H9 (cell line): Measurements from ENCODE around the gene TSPAN18. TPM values are rescaled to one million over a fixed set of nuclear protein-coding genes. Genes with fewer than 3 reads are reported as not detected.

Experiments used
- DNase-seq: peaks from one replicate; pipeline ENCODE4 v3.0.0-alpha.2; 2017
- H2AFZ ChIP-seq: one replicate; pipeline ENCODE4 v1.6.1; 2013; ENCODE audit warnings: mild to moderate bottlenecking, low read length, control low read depth, moderate library complexity
- H2AK5ac ChIP-seq: 2 replicates; pipeline ENCODE4 v1.6.1; 2013; ENCODE audit warnings: low read length, control low read depth, mixed read lengths; ENCODE audit not compliant: insufficient read length
- H2BK120ac ChIP-seq: one replicate; pipeline ENCODE4 v1.6.1; 2013; ENCODE audit warnings: low read depth, mild to moderate bottlenecking, low read length, control low read depth, inconsistent platforms; ENCODE audit not compliant: poor library complexity, severe bottlenecking
- H2BK12ac ChIP-seq: 2 replicates; pipeline ENCODE4 v1.6.1; 2013; ENCODE audit warnings: low read length, control low read depth, mixed read lengths, low read depth; ENCODE audit not compliant: insufficient read length
- H2BK15ac ChIP-seq: 2 replicates; pipeline ENCODE4 v1.6.1; 2013; ENCODE audit warnings: low read depth, low read length, control low read depth
- H2BK20ac ChIP-seq: one replicate; pipeline ENCODE4 v1.6.1; 2013; ENCODE audit warnings: low read depth, mild to moderate bottlenecking, low read length, control low read depth, inconsistent platforms; ENCODE audit not compliant: poor library complexity, severe bottlenecking
- H2BK5ac ChIP-seq: 2 replicates; pipeline ENCODE4 v1.6.1; 2013; ENCODE audit warnings: low read length, control low read depth, mixed read lengths; ENCODE audit not compliant: insufficient read length
- H3K14ac ChIP-seq: 2 replicates; pipeline ENCODE4 v1.6.1; 2013; ENCODE audit warnings: low read length, control low read depth; ENCODE audit not compliant: insufficient read depth
- H3K18ac ChIP-seq: 2 replicates; pipeline ENCODE4 v1.6.1; 2013; ENCODE audit warnings: low read depth, mild to moderate bottlenecking, mixed read lengths, low read length, control low read depth; ENCODE audit not compliant: insufficient read length
- H3K23ac ChIP-seq: 2 replicates; pipeline ENCODE4 v1.6.1; 2013; ENCODE audit warnings: low read length, control low read depth, mixed read lengths, low read depth; ENCODE audit not compliant: insufficient read length
- H3K23me2 ChIP-seq: 2 replicates; pipeline ENCODE4 v1.6.1; 2013; ENCODE audit warnings: low read depth, mild to moderate bottlenecking, mixed read lengths, low read length, control low read depth; ENCODE audit not compliant: insufficient read length, poor library complexity, severe bottlenecking
- H3K27ac ChIP-seq: 2 replicates; pipeline ENCODE4 v1.5.1; 2013; ENCODE audit warnings: low read length, control low read depth, mixed read lengths, low read depth; ENCODE audit not compliant: insufficient read length
- H3K27me3 ChIP-seq: 2 replicates; pipeline ENCODE4 v1.6.1; 2013; ENCODE audit warnings: low read length, control low read depth, inconsistent platforms; ENCODE audit not compliant: insufficient read depth
- H3K4ac ChIP-seq: 2 replicates; pipeline ENCODE4 v1.6.1; 2013; ENCODE audit warnings: low read depth, mild to moderate bottlenecking, control low read depth, inconsistent platforms, low read length, moderate library complexity
- H3K4me1 ChIP-seq: 2 replicates; pipeline ENCODE4 v1.6.1; 2013; ENCODE audit warnings: low read length, control low read depth, inconsistent platforms; ENCODE audit not compliant: insufficient read depth
- H3K4me2 ChIP-seq: 2 replicates; pipeline ENCODE4 v1.6.1; 2013; ENCODE audit warnings: low read length, control low read depth, mixed read lengths; ENCODE audit not compliant: insufficient read length, insufficient read depth
- H3K56ac ChIP-seq: 2 replicates; pipeline ENCODE4 v1.6.1; 2013; ENCODE audit warnings: low read depth, mild to moderate bottlenecking, mixed read lengths, low read length, control low read depth; ENCODE audit not compliant: insufficient read length
- H3K79me1 ChIP-seq: 2 replicates; pipeline ENCODE4 v1.6.1; 2013; ENCODE audit warnings: low read depth, mild to moderate bottlenecking, moderate library complexity, low read length, control low read depth, inconsistent platforms; ENCODE audit not compliant: insufficient read depth, poor library complexity, severe bottlenecking
- H3K79me2 ChIP-seq: 2 replicates; pipeline ENCODE4 v1.6.1; 2013; ENCODE audit warnings: low read length, control low read depth, inconsistent platforms; ENCODE audit not compliant: insufficient read depth
- H3K9ac ChIP-seq: 2 replicates; pipeline ENCODE4 v1.6.1; 2013; ENCODE audit warnings: low read length, control low read depth, mixed read lengths; ENCODE audit not compliant: insufficient read length; ENCODE audit errors: extremely low read depth
- H3K9me3 ChIP-seq: one replicate; pipeline ENCODE4 v1.6.1; 2013; ENCODE audit warnings: low read depth, low read length, inconsistent platforms; ENCODE audit not compliant: control insufficient read depth
- H3T11ph ChIP-seq: one replicate; pipeline ENCODE4 v1.6.1; 2013; ENCODE audit warnings: mild to moderate bottlenecking, low read length, control low read depth, inconsistent platforms
- H4K20me1 ChIP-seq: one replicate; pipeline ENCODE4 v1.6.1; 2013; ENCODE audit not compliant: control insufficient read depth, insufficient read length, insufficient read depth
- H4K5ac ChIP-seq: 2 replicates; pipeline ENCODE4 v1.6.1; 2013; ENCODE audit warnings: low read depth, mild to moderate bottlenecking, mixed read lengths, low read length, control low read depth; ENCODE audit not compliant: insufficient read length
- H4K8ac ChIP-seq: replicated peaks from 2 replicates; pipeline ENCODE4 v1.6.1; 2013; ENCODE audit warnings: low read length, control low read depth, mixed read lengths, low read depth; ENCODE audit not compliant: insufficient read length
- H4K91ac ChIP-seq: 2 replicates; pipeline ENCODE4 v1.6.1; 2013; ENCODE audit warnings: low read depth, mild to moderate bottlenecking, moderate library complexity, mixed read lengths, low read length, control low read depth; ENCODE audit not compliant: insufficient read length
- H3K27ac Mint-ChIP-seq, 3 experiments: 2 replicates in 2 of 3; 3 replicates in 1 of 3; pipeline ENCODE4 v1.8.0; 2020 to 2021; ENCODE audit warnings: mixed read lengths in 3 of 3, mild to moderate bottlenecking in 1 of 3, moderate library complexity in 1 of 3
- H3K27me3 Mint-ChIP-seq: 2 replicates; pipeline ENCODE4 v1.8.0; 2021; ENCODE audit warnings: low read depth, mild to moderate bottlenecking, moderate library complexity, mixed read lengths
- H3K36me3 Mint-ChIP-seq, 3 experiments: 2 replicates in 2 of 3; 3 replicates in 1 of 3; pipeline ENCODE4 v1.8.0; 2020 to 2021; ENCODE audit warnings: low read depth in 3 of 3, mixed read lengths in 3 of 3; ENCODE audit not compliant: insufficient read depth in 1 of 3
- H3K4me1 Mint-ChIP-seq, 2 experiments: 2 replicates each; pipeline ENCODE4 v1.8.0; 2020; ENCODE audit warnings: mixed read lengths in 2 of 2
- H3K4me3 Mint-ChIP-seq, 2 experiments: 2 replicates in 1 of 2; 3 replicates in 1 of 2; pipeline ENCODE4 v1.8.0; 2020 to 2021; ENCODE audit warnings: mild to moderate bottlenecking in 2 of 2, mixed read lengths in 2 of 2, moderate library complexity in 1 of 2
- H3K9me3 Mint-ChIP-seq, 2 experiments: 2 replicates in 1 of 2; 3 replicates in 1 of 2; pipeline ENCODE4 v1.8.0; 2020; ENCODE audit warnings: mild to moderate bottlenecking in 2 of 2, mixed read lengths in 2 of 2, moderate library complexity in 1 of 2
- CTCF ChIP-seq: fragments of 200-600 bp; sonication (generic); conservative IDR thresholded peaks from 3 replicates; pipeline ENCODE4 v1.8.0; 2021; ENCODE audit warnings: antibody characterized with exemption, mild to moderate bottlenecking
- WGBS: extraction: QIAGEN DNeasy Blood & Tissue Kit; methylation state at CpG from one replicate; pipeline ENCODE4 v1.1.7; 2013; ENCODE audit warnings: missing lambda C conversion rate, low lambda C conversion rate, mixed read lengths; ENCODE audit not compliant: insufficient read length; ENCODE audit errors: extremely low coverage; 5-methylcytosine and 5-hydroxymethylcytosine counted together
- total RNA-seq: library from RNA; stranded (reverse); gene quantifications from 2 replicates; pipeline ENCODE4 v1.2.1, GENCODE V29; 2021

The TSPAN18 gene
- total RNA-seq, 1 experiment from 2014 or later = 25.3 TPM

GRCh38 chr11:44840521-44841251 lies 113.9 kb downstream of the TSPAN18 start:
- Histone ChIP-seq H3K56ac (no peak overlapping the region), H2BK120ac (no peak overlapping the region), H2BK20ac (no peak overlapping the region), H3K79me1 (no peaks in the 10 kb centered on the region), H2AFZ (no peak overlapping the region), H3K9me3 (no peaks in the 10 kb centered on the region), H2BK12ac (no peak overlapping the region), H4K5ac (no peak overlapping the region), H3K4me2 (no peak overlapping the region), H3K14ac (no peak overlapping the region), H4K8ac (no peak overlapping the region), H3K27ac (no peak overlapping the region), H3K79me2 (no peaks in the 10 kb centered on the region), H3K27me3 (no peaks in the 10 kb centered on the region), H3K4me1 (peaks cover 2% of the 10 kb centered on the region; the same call in 1 of the 2 replicates), H2BK5ac (no peak overlapping the region), H4K91ac (no peak overlapping the region), H2BK15ac (no peak overlapping the region), H3K18ac (no peak overlapping the region), H2AK5ac (no peak overlapping the region), H3K23me2 (no peaks in the 10 kb centered on the region), H4K20me1 (no peaks in the 10 kb centered on the region), H3T11ph (no peak overlapping the region), H3K9ac (no peak overlapping the region), H3K23ac (no peak overlapping the region), H3K4ac (no peak overlapping the region)
- Mint-ChIP-seq H3K9me3 (peaks cover 20 to 23% of the 10 kb centered on the region in 2 experiments), H3K27ac (no peak overlapping the region), H3K36me3 (peaks cover 6 to 27% (median 13%) of the 10 kb centered on the region in 3 experiments), H3K4me3 (no peak overlapping the region), H3K4me1 (peaks cover 65 to 67% of the 10 kb centered on the region in 2 experiments), H3K27me3 (peaks cover 5% of the 10 kb centered on the region; the same call in 1 of the 2 replicates)
- no peak for TF ChIP-seq CTCF
- no CpG with 5 or more reads among the region's 9 CpGs for WGBS
- no peak for DNase-seq
